HepG2 (cell line): Measurements from ENCODE around the gene CRAT. TPM values are rescaled to one million over a fixed set of nuclear protein-coding genes. Genes with fewer than 3 reads are reported as not detected.
"Not testable (repeated sequence)": the region's sequence is repeated elsewhere in the genome, so short reads cannot be mapped to it uniquely, and the experiment has no call there.

Experiments used
- ATAC-seq: fragments of 200-7000 bp; cut with Tn5 transposase; 3 replicates; pipeline ENCODE4 v1.9.1; 2020; ENCODE audit warnings: mild to moderate bottlenecking, moderate library complexity
- BruUV-seq: library from RNA; stranded (reverse); fragments of 400-500 nt; replicated peaks from 2 replicates; lab custom pipeline; 2021; lab: Mats Ljungman, UMichigan
- CTCF ChIA-PET: fragments of 300-600 bp; formaldehyde crosslinking; extraction: SDS; loops from one replicate; lab custom pipeline; 2021; ENCODE audit warnings: low total read pairs, inconsistent platforms, low intra/inter-chr PET ratio; lab: Yijun Ruan, JAX
- POLR2A ChIA-PET: fragments of 350-600 bp; sonication (Branson Sonifier 250); formaldehyde crosslinking; loops from one replicate; lab custom pipeline; 2020; ENCODE audit warnings: antibody characterized with exemption, inconsistent platforms; lab: Yijun Ruan, JAX
- DNase-seq: peaks from one replicate; pipeline ENCODE4 v3.0.0-alpha.2; 2015; ENCODE audit warnings: low spot score
- FAIRE-seq: peaks from 3 replicates; lab custom pipeline; 2011; peaks lifted over from hg19 to GRCh38; lab: Jason Lieb, UNC
- H2AFZ ChIP-seq: one replicate; pipeline ENCODE4 v1.6.1; 2011; ENCODE audit warnings: low read length, inconsistent platforms
- H3K27ac ChIP-seq: fragments of 300-600 bp; 3 replicates; pipeline ENCODE4 v1.8.0; 2011; ENCODE audit warnings: mixed run types, mild to moderate bottlenecking, mixed read lengths, low read length, inconsistent platforms; ENCODE audit not compliant: insufficient read depth; ENCODE audit errors: extremely low read length
- H3K27me3 ChIP-seq, 2 experiments: fragments of 200-600 bp in 1 of 2; 2 replicates in 1 of 2; 3 replicates in 1 of 2; pipeline versions ENCODE4 v1.6.0 to v1.8.0; 2011; ENCODE audit warnings: low read length in 2 of 2, mild to moderate bottlenecking in 2 of 2, moderate library complexity in 2 of 2, inconsistent platforms in 1 of 2; ENCODE audit not compliant: insufficient read depth in 2 of 2, control insufficient read depth in 1 of 2
- H3K36me3 ChIP-seq, 2 experiments: fragments of 200-600 bp in 1 of 2; replicated peaks in 1 of 2; 2 replicates in 1 of 2; 3 replicates in 1 of 2; pipeline versions ENCODE4 v1.5.1 to v1.8.0; 2011; ENCODE audit warnings: low read length in 2 of 2, inconsistent platforms in 1 of 2; ENCODE audit not compliant: insufficient read depth in 2 of 2, control insufficient read depth in 1 of 2
- H3K4me1 ChIP-seq: 2 replicates; pipeline ENCODE4 v1.5.1; 2012; ENCODE audit warnings: low read length, inconsistent platforms; ENCODE audit not compliant: insufficient read depth
- H3K4me2 ChIP-seq: 2 replicates; pipeline ENCODE4 v1.6.0; 2011; ENCODE audit warnings: low read depth, low read length, inconsistent platforms
- H3K4me3 ChIP-seq, 3 experiments: fragments of 200-600 bp in 1 of 3; sonication (generic), shearing (Covaris generic) in 1 of 3; replicated peaks in 1 of 3; 2 replicates each; pipeline ENCODE4 v1.5.1; 2011 to 2016; ENCODE audit warnings: low read length in 3 of 3, inconsistent platforms in 2 of 3, low read depth in 2 of 3, mild to moderate bottlenecking in 2 of 3, control low read depth in 1 of 3, mixed read lengths in 1 of 3; ENCODE audit not compliant: insufficient read depth in 1 of 3
- H3K79me2 ChIP-seq: one replicate; pipeline ENCODE4 v1.6.1; 2011; ENCODE audit warnings: low read length, inconsistent platforms; ENCODE audit not compliant: insufficient read depth
- H3K9ac ChIP-seq: 2 replicates; pipeline ENCODE4 v1.6.0; 2011; ENCODE audit warnings: mild to moderate bottlenecking, low read depth, low read length, inconsistent platforms; ENCODE audit not compliant: insufficient read depth
- H3K9me3 ChIP-seq: 2 replicates; pipeline ENCODE4 v1.5.1; 2012; ENCODE audit warnings: mild to moderate bottlenecking, low read length
- H4K20me1 ChIP-seq: 2 replicates; pipeline ENCODE4 v1.6.0; 2011; ENCODE audit warnings: inconsistent platforms, mild to moderate bottlenecking, low read length, moderate library complexity; ENCODE audit not compliant: insufficient read depth
- ZNF121 ChIP-seq: sonication (generic); formaldehyde crosslinking; IDR thresholded peaks from 2 replicates; pipeline ENCODE4 v1.5.0; 2020; ENCODE audit warnings: mild to moderate bottlenecking, missing genetic modification reagents
- ZNF136 ChIP-seq: sonication (generic); formaldehyde crosslinking; IDR thresholded peaks from 2 replicates; pipeline ENCODE4 v1.8.1; 2022; ENCODE audit warnings: low read depth, mild to moderate bottlenecking, moderate library complexity, missing genetic modification reagents
- WGBS: methylation state at CpG from one replicate; pipeline ENCODE4 v1.1.6; 2017; ENCODE audit warnings: low lambda C conversion rate; 5-methylcytosine and 5-hydroxymethylcytosine counted together
- in situ Hi-C: cut with HindIII; loops from 2 replicates; pipeline ENCODE4 v1.10.0; 2017; ENCODE audit warnings: low pct_unique_long_range_greater_than_20kb; ENCODE audit not compliant: extremely low pct_ligation_motif_present
- intact Hi-C: fragments of 100-400 bp; cut with micrococcal nuclease; formaldehyde crosslinking; loops from one replicate; pipeline ENCODE4 v1.10.0; 2022; ENCODE audit not compliant: unreplicated experiment
- polyA plus RNA-seq, 8 experiments: library from polyadenylated mRNA; depleted of rRNA in 3 of 8; stranded (reverse) in 7 of 8; unstranded in 1 of 8; fragments of >200 nt; fragmentation: Illumina TruSeq in 4 of 8; extraction: Trizol in 4 of 8; gene quantifications; 2 replicates each; pipeline versions ENCODE4 v1.2.1 to v1.2.3, GENCODE V29; 2011 to 2016; ENCODE audit warnings: low read depth in 4 of 8, missing spikeins in 1 of 8, mixed read lengths in 1 of 8; ENCODE audit not compliant: insufficient read depth in 1 of 8
- total RNA-seq, 5 experiments: library from RNA; depleted of rRNA; stranded (reverse); fragments of >200 nt; fragmentation: Illumina TruSeq; extraction: Trizol; gene quantifications; 2 replicates each; pipeline ENCODE4 v1.2.3, GENCODE V29; 2016; ENCODE audit warnings: low read depth in 1 of 5

CRAT gene
- total and polyA plus RNA-seq, 2 of the 13 experiments (the other 11 are each of a cell fraction or from before 2014, with no cell fraction given): 26.1 to 26.6 TPM

GRCh38 chr9:129122976-129123375, 12.4 kb upstream of the CRAT start:
- CTCF ChIA-PET, DNase-seq, H3K4me3 ChIP-seq, H3K9ac ChIP-seq, H3K4me2 ChIP-seq, H3K27me3 ChIP-seq, FAIRE-seq, H3K9me3 ChIP-seq, H3K27ac ChIP-seq, H4K20me1 ChIP-seq, in situ Hi-C loops, BruUV-seq, ATAC-seq, intact Hi-C loops, H2AFZ ChIP-seq: not testable (repeated sequence)
- Histone ChIP-seq H3K4me1 (peaks cover 19% of the 10 kb centered on the region), H3K36me3 (peaks cover 21 to 68% of the 10 kb centered on the region in 2 experiments), H3K79me2 (peaks cover 14% of the 10 kb centered on the region)
- POLR2A ChIA-PET: interaction anchor here (1.6 kb wide), 1 partner anchor 11 kb away, joined by 3 read pairs; no protein-coding TSS in a partner anchor
- WGBS: 90% methylated on average over 15 of the region's 15 CpGs

GRCh38 chr9:129122133-129122532, 11.5 kb upstream of the CRAT start:
- DNase-seq: no peak
- H3K4me1 ChIP-seq: peaks cover 19% of the 10 kb centered on the region
- in situ Hi-C loops (no loop called here), intact Hi-C loops (no loop called here)
- TF ChIP-seq ZNF136 (CRISPR knock-in tag) (no peak), ZNF121 (CRISPR knock-in tag) (0 out of 2 replicates have a peak, but pooled peaks have one; percentile 19)
- POLR2A ChIA-PET: no interaction called here
- no peak overlapping the region for H3K27ac ChIP-seq
- no peak overlapping the region for H2AFZ ChIP-seq
- ATAC-seq: no peak
- no TSS peak for BruUV-seq
- CTCF ChIA-PET: no interaction called here
- peaks cover 21 to 59% of the 10 kb centered on the region in 2 experiments; a peak in 4 of 5 replicates for H3K36me3 ChIP-seq
- no peaks in the 10 kb centered on the region for H4K20me1 ChIP-seq
- no peaks in the 10 kb centered on the region for H3K9me3 ChIP-seq
- no peak overlapping the region for H3K4me3 ChIP-seq
- no peak overlapping the region for H3K9ac ChIP-seq
- H3K27me3 ChIP-seq: no peaks in the 10 kb centered on the region
- H3K79me2 ChIP-seq: peaks cover 18% of the 10 kb centered on the region
- 100% methylated on average over 1 of the region's 1 CpG for WGBS
- no peak for FAIRE-seq
- no peak overlapping the region for H3K4me2 ChIP-seq
